ENCODE results near the gene BCAS3.

Gene BCAS3

GRCh38 chr17:61265397-61265796 lies 587.7 kb downstream of the BCAS3 start:
- H3K9me3 Mint-ChIP-seq, result no peaks in the 10 kb centered on the region
- no peaks in the 10 kb centered on the region for H3K27me3 Mint-ChIP-seq
- no peaks in the 10 kb centered on the region for H3K36me3 Mint-ChIP-seq (ENCODE audit: low read depth)
- H3K4me1 Mint-ChIP-seq (ENCODE audit: low read depth), result no peaks in the 10 kb centered on the region
- no peak overlapping the region for H3K27ac Mint-ChIP-seq
- H3K4me3 Mint-ChIP-seq, result no peak overlapping the region

GRCh38 chr17:61267847-61268246 lies 590.2 kb downstream of the BCAS3 start:
- no peak overlapping the region for H3K27ac Mint-ChIP-seq
- no peaks in the 10 kb centered on the region for H3K36me3 Mint-ChIP-seq (ENCODE audit: low read depth)
- H3K27me3 Mint-ChIP-seq, result no peaks in the 10 kb centered on the region
- no peak overlapping the region for H3K4me3 Mint-ChIP-seq
- no peaks in the 10 kb centered on the region for H3K4me1 Mint-ChIP-seq (ENCODE audit: low read depth)
- H3K9me3 Mint-ChIP-seq, result no peaks in the 10 kb centered on the region

- H3K27me3 Mint-ChIP-seq, result no peaks in the 10 kb centered on the region
- peaks cover 14% of the 10 kb centered on the region for H3K4me1 Mint-ChIP-seq (ENCODE audit: low read depth)
- H3K36me3 Mint-ChIP-seq (ENCODE audit: low read depth), result peaks cover 3% of the 10 kb centered on the region
- H3K4me3 Mint-ChIP-seq, result no peak overlapping the region
- no peak overlapping the region for H3K27ac Mint-ChIP-seq
- no peaks in the 10 kb centered on the region for H3K9me3 Mint-ChIP-seq
These were observed 597.7 kb downstream of the BCAS3 start for GRCh38 chr17:61275395-61275794.

GRCh38 chr17:61276806-61277205 lies 599.2 kb downstream of the BCAS3 start:
- H3K4me1 Mint-ChIP-seq (ENCODE audit: low read depth), result peaks cover 17% of the 10 kb centered on the region
- peaks cover 3% of the 10 kb centered on the region for H3K36me3 Mint-ChIP-seq (ENCODE audit: low read depth)
- no peaks in the 10 kb centered on the region for H3K27me3 Mint-ChIP-seq
- H3K9me3 Mint-ChIP-seq, result no peaks in the 10 kb centered on the region
- H3K27ac Mint-ChIP-seq, result no peak overlapping the region
- no peak overlapping the region for H3K4me3 Mint-ChIP-seq

- H3K27me3 Mint-ChIP-seq, result no peaks in the 10 kb centered on the region
- H3K36me3 Mint-ChIP-seq (ENCODE audit: low read depth), result peaks cover 7% of the 10 kb centered on the region
- no peak overlapping the region for H3K27ac Mint-ChIP-seq
- H3K9me3 Mint-ChIP-seq, result no peaks in the 10 kb centered on the region
- H3K4me1 Mint-ChIP-seq (ENCODE audit: low read depth), result peaks cover 23% of the 10 kb centered on the region
- no peak overlapping the region for H3K4me3 Mint-ChIP-seq
These were observed 602.0 kb downstream of the BCAS3 start for GRCh38 chr17:61279476-61280145.

- H3K27ac Mint-ChIP-seq, result no peak overlapping the region
- H3K9me3 Mint-ChIP-seq, result no peaks in the 10 kb centered on the region
- H3K4me1 Mint-ChIP-seq (ENCODE audit: low read depth), result peaks cover 26% of the 10 kb centered on the region
- peaks cover 7% of the 10 kb centered on the region for H3K36me3 Mint-ChIP-seq (ENCODE audit: low read depth)
- no peaks in the 10 kb centered on the region for H3K27me3 Mint-ChIP-seq
- no peak overlapping the region for H3K4me3 Mint-ChIP-seq
These were observed 602.7 kb downstream of the BCAS3 start for GRCh38 chr17:61280338-61280737.

GRCh38 chr17:61280851-61281250 lies 603.2 kb downstream of the BCAS3 start:
- Mint-ChIP-seq H3K4me1 (ENCODE audit: low read depth) (peaks cover 26% of the 10 kb centered on the region), H3K4me3 (no peak overlapping the region), H3K9me3 (no peaks in the 10 kb centered on the region), H3K27me3 (no peaks in the 10 kb centered on the region), H3K36me3 (ENCODE audit: low read depth) (peaks cover 7% of the 10 kb centered on the region), H3K27ac (no peak overlapping the region)

GRCh38 chr17:61282377-61282776 lies 604.7 kb downstream of the BCAS3 start:
- Mint-ChIP-seq H3K27me3 (no peaks in the 10 kb centered on the region), H3K36me3 (ENCODE audit: low read depth) (peaks cover 7% of the 10 kb centered on the region), H3K4me3 (no peak overlapping the region), H3K4me1 (ENCODE audit: low read depth) (peaks cover 26% of the 10 kb centered on the region), H3K27ac (no peak overlapping the region), H3K9me3 (no peaks in the 10 kb centered on the region)

GRCh38 chr17:61283043-61283442 lies 605.4 kb downstream of the BCAS3 start:
- peaks cover 7% of the 10 kb centered on the region for H3K36me3 Mint-ChIP-seq (ENCODE audit: low read depth)
- H3K27me3 Mint-ChIP-seq, result no peaks in the 10 kb centered on the region
- H3K27ac Mint-ChIP-seq, result no peak overlapping the region
- H3K4me3 Mint-ChIP-seq, result no peak overlapping the region
- no peaks in the 10 kb centered on the region for H3K9me3 Mint-ChIP-seq
- peaks cover 26% of the 10 kb centered on the region for H3K4me1 Mint-ChIP-seq (ENCODE audit: low read depth)

- Mint-ChIP-seq H3K4me1 (ENCODE audit: low read depth) (peaks cover 24% of the 10 kb centered on the region), H3K9me3 (no peaks in the 10 kb centered on the region), H3K4me3 (no peak overlapping the region), H3K36me3 (ENCODE audit: low read depth) (peaks cover 4% of the 10 kb centered on the region), H3K27ac (no peak overlapping the region), H3K27me3 (no peaks in the 10 kb centered on the region)
These were observed 606.5 kb downstream of the BCAS3 start for GRCh38 chr17:61284174-61284573.

GRCh38 chr17:61284746-61285145 lies 607.1 kb downstream of the BCAS3 start:
- Mint-ChIP-seq H3K4me1 (ENCODE audit: low read depth) (peaks cover 18% of the 10 kb centered on the region), H3K27me3 (no peaks in the 10 kb centered on the region), H3K4me3 (no peak overlapping the region), H3K9me3 (no peaks in the 10 kb centered on the region), H3K36me3 (ENCODE audit: low read depth) (peaks cover 4% of the 10 kb centered on the region), H3K27ac (no peak overlapping the region)

GRCh38 chr17:61285526-61286320 lies 608.1 kb downstream of the BCAS3 start:
- Mint-ChIP-seq H3K9me3 (no peaks in the 10 kb centered on the region), H3K27ac (no peak overlapping the region)

GRCh38 chr17:61286449-61286848 lies 608.8 kb downstream of the BCAS3 start:
- H3K4me1 Mint-ChIP-seq (ENCODE audit: low read depth), result peaks cover 9% of the 10 kb centered on the region

More at GRCh38 chr17:61285526-61286320, 608.1 kb downstream of the BCAS3 start:
- Mint-ChIP-seq H3K36me3 (ENCODE audit: low read depth) (peaks cover 4% of the 10 kb centered on the region), H3K4me3 (no peak overlapping the region), H3K4me1 (ENCODE audit: low read depth) (peaks cover 9% of the 10 kb centered on the region), H3K27me3 (no peaks in the 10 kb centered on the region)

GRCh38 chr17:61289408-61290385 lies 612.0 kb downstream of the BCAS3 start:
- Mint-ChIP-seq H3K4me1 (ENCODE audit: low read depth) (peaks cover 2% of the 10 kb centered on the region), H3K27ac (no peak overlapping the region), H3K36me3 (ENCODE audit: low read depth) (no peaks in the 10 kb centered on the region), H3K4me3 (no peak overlapping the region), H3K27me3 (no peaks in the 10 kb centered on the region), H3K9me3 (no peaks in the 10 kb centered on the region)

More at GRCh38 chr17:61286449-61286848, 608.8 kb downstream of the BCAS3 start:
- H3K9me3 Mint-ChIP-seq, result no peaks in the 10 kb centered on the region
- H3K27ac Mint-ChIP-seq, result no peak overlapping the region
- no peaks in the 10 kb centered on the region for H3K27me3 Mint-ChIP-seq
- no peak overlapping the region for H3K4me3 Mint-ChIP-seq
- H3K36me3 Mint-ChIP-seq (ENCODE audit: low read depth), result peaks cover 4% of the 10 kb centered on the region
